H1 (cell line): ENCODE measurements around the gene ABTB1. TPM values are rescaled to one million over a fixed set of nuclear protein-coding genes. Genes with fewer than 3 reads are reported as not detected.

ENCODE experiments used
- CTCF ChIA-PET: fragments of 300-600 bp; sonication (Branson Sonifier 250); formaldehyde crosslinking; loops from one replicate; lab custom pipeline; 2021; ENCODE audit not compliant: partially characterized antibody; lab: Charles Lee
- POLR2A ChIA-PET: fragments of 300-600 bp; sonication (Branson Sonifier 250); formaldehyde crosslinking; loops from one replicate; lab custom pipeline; 2021; ENCODE audit warnings: inconsistent platforms; ENCODE audit not compliant: partially characterized antibody; lab: Charles Lee
- DNase-seq, 2 experiments: peaks; one replicate each; pipeline versions ENCODE4 v3.0.0 to v3.0.0-alpha.2; 2010 to 2022; ENCODE audit warnings: low spot score in 2 of 2, low read depth in 1 of 2, mixed read lengths in 1 of 2
- FAIRE-seq: peaks from 2 replicates; lab custom pipeline; 2011; peaks lifted over from hg19 to GRCh38; lab: Jason Lieb, UNC
- H2AFZ ChIP-seq: 2 replicates; pipeline ENCODE4 v1.8.1; 2012; ENCODE audit warnings: low read length, inconsistent platforms
- H2AK5ac ChIP-seq: 2 replicates; pipeline ENCODE4 v1.6.1; 2013; ENCODE audit warnings: low read depth, low read length
- H2BK120ac ChIP-seq: replicated peaks from 2 replicates; pipeline ENCODE3; 2013; ENCODE audit warnings: low read depth, low read length, inconsistent platforms
- H2BK12ac ChIP-seq: 2 replicates; pipeline ENCODE4 v1.6.1; 2013; ENCODE audit warnings: low read depth, low read length
- H2BK15ac ChIP-seq: 2 replicates; pipeline ENCODE4 v1.6.1; 2013; ENCODE audit warnings: low read length
- H2BK20ac ChIP-seq: 2 replicates; pipeline ENCODE4 v1.6.1; 2013; ENCODE audit warnings: low read length
- H2BK5ac ChIP-seq: 2 replicates; pipeline ENCODE4 v1.6.1; 2013; ENCODE audit warnings: low read depth, low read length
- H3K14ac ChIP-seq: 2 replicates; pipeline ENCODE4 v1.6.1; 2013; ENCODE audit warnings: inconsistent platforms; ENCODE audit not compliant: insufficient read length
- H3K18ac ChIP-seq: 2 replicates; pipeline ENCODE4 v1.6.1; 2013; ENCODE audit warnings: low read length; ENCODE audit errors: extremely low read depth
- H3K23ac ChIP-seq: 2 replicates; pipeline ENCODE4 v1.6.1; 2013; ENCODE audit warnings: inconsistent platforms; ENCODE audit not compliant: insufficient read length
- H3K23me2 ChIP-seq: 2 replicates; pipeline ENCODE4 v1.6.1; 2013; ENCODE audit warnings: low read depth, low read length
- H3K27ac ChIP-seq: 2 replicates; pipeline ENCODE4 v1.6.1; 2011; ENCODE audit warnings: low read depth, low read length, inconsistent platforms
- H3K27me3 ChIP-seq, 4 experiments: replicated peaks in 1 of 4; 1 replicate in 1 of 4; 2 replicates in 3 of 4; pipeline versions ENCODE4 v1.6.1 to v1.8.1; 2011 to 2013; ENCODE audit warnings: low read length in 3 of 4, mild to moderate bottlenecking in 3 of 4, inconsistent platforms in 2 of 4, mixed read lengths in 2 of 4, moderate library complexity in 1 of 4; ENCODE audit not compliant: control insufficient read depth in 3 of 4, insufficient read depth in 3 of 4; ENCODE audit errors: extremely low read depth in 1 of 4
- H3K36me3 ChIP-seq, 4 experiments: 2 replicates each; pipeline versions ENCODE4 v1.6.1 to v1.8.1; 2011 to 2013; ENCODE audit warnings: mild to moderate bottlenecking in 4 of 4, low read length in 3 of 4, moderate library complexity in 2 of 4, control low read depth in 1 of 4, inconsistent platforms in 1 of 4; ENCODE audit not compliant: insufficient read depth in 4 of 4, control insufficient read depth in 2 of 4
- H3K4ac ChIP-seq: replicated peaks from 2 replicates; pipeline ENCODE3; 2013; ENCODE audit warnings: low read length, low read depth, mixed read lengths, inconsistent platforms; ENCODE audit not compliant: insufficient read length
- H3K4me1 ChIP-seq, 4 experiments: replicated peaks in 1 of 4; 1 replicate in 1 of 4; 2 replicates in 3 of 4; pipeline versions ENCODE4 v1.6.1 to v1.8.1; 2011 to 2013; ENCODE audit warnings: low read length in 3 of 4, inconsistent platforms in 2 of 4, mixed read lengths in 1 of 4; ENCODE audit not compliant: insufficient read depth in 4 of 4, control insufficient read depth in 3 of 4
- H3K4me2 ChIP-seq, 2 experiments: 2 replicates each; pipeline versions ENCODE4 v1.6.1 to v1.8.1; 2011 to 2013; ENCODE audit warnings: low read depth in 2 of 2, low read length in 2 of 2, control low read depth in 1 of 2, inconsistent platforms in 1 of 2, mild to moderate bottlenecking in 1 of 2; ENCODE audit not compliant: insufficient read depth in 1 of 2
- H3K4me3 ChIP-seq, 4 experiments: fragments of 200-600, 300-600 bp in 1 of 4; sonication (generic), shearing (Covaris generic), sonication (Bioruptor Twin) in 1 of 4; 2 replicates each; pipeline versions ENCODE4 v1.5.1 to v1.8.1; 2011 to 2016; ENCODE audit warnings: low read length in 4 of 4, low read depth in 3 of 4, control low read depth in 2 of 4, inconsistent platforms in 2 of 4, mild to moderate bottlenecking in 2 of 4, mixed read lengths in 1 of 4, moderate library complexity in 1 of 4; ENCODE audit not compliant: insufficient read depth in 2 of 4; ENCODE audit errors: extremely low read depth in 1 of 4
- H3K56ac ChIP-seq: replicated peaks from 2 replicates; pipeline ENCODE3; 2013; ENCODE audit warnings: low read depth, mild to moderate bottlenecking, mixed read lengths, low read length, inconsistent platforms; ENCODE audit not compliant: insufficient read length
- H3K79me1 ChIP-seq: 2 replicates; pipeline ENCODE4 v1.6.1; 2013; ENCODE audit warnings: low read depth, low read length, control low read depth
- H3K79me2 ChIP-seq, 2 experiments: 2 replicates each; pipeline versions ENCODE4 v1.6.1 to v1.8.1; 2012 to 2013; ENCODE audit warnings: low read length in 2 of 2, mild to moderate bottlenecking in 2 of 2, inconsistent platforms in 1 of 2; ENCODE audit not compliant: insufficient read depth in 2 of 2, control insufficient read depth in 1 of 2
- H3K9ac ChIP-seq, 4 experiments: replicated peaks in 1 of 4; 1 replicate in 1 of 4; 2 replicates in 3 of 4; pipeline versions ENCODE4 v1.6.1 to v1.8.1; 2011 to 2013; ENCODE audit warnings: low read depth in 3 of 4, low read length in 3 of 4, control low read depth in 2 of 4, mild to moderate bottlenecking in 2 of 4, moderate library complexity in 2 of 4, inconsistent platforms in 1 of 4; ENCODE audit errors: extremely low read depth in 1 of 4
- H3K9me3 ChIP-seq, 2 experiments: 2 replicates each; pipeline versions ENCODE4 v1.6.1 to v1.8.1; 2012 to 2013; ENCODE audit warnings: mild to moderate bottlenecking in 2 of 2, moderate library complexity in 2 of 2, control low read depth in 1 of 2, inconsistent platforms in 1 of 2, low read depth in 1 of 2, low read length in 1 of 2, mixed read lengths in 1 of 2; ENCODE audit not compliant: insufficient read depth in 2 of 2
- H4K20me1 ChIP-seq, 2 experiments: replicated peaks in 1 of 2; 2 replicates each; pipeline versions ENCODE3 to v1.8.1; 2011 to 2013; ENCODE audit warnings: inconsistent platforms in 2 of 2, low read length in 2 of 2, mild to moderate bottlenecking in 1 of 2; ENCODE audit not compliant: insufficient read depth in 2 of 2, control insufficient read depth in 1 of 2
- H4K5ac ChIP-seq: 2 replicates; pipeline ENCODE4 v1.6.1; 2013; ENCODE audit warnings: low read length, low read depth, mixed read lengths, inconsistent platforms; ENCODE audit not compliant: insufficient read length
- H4K8ac ChIP-seq: 2 replicates; pipeline ENCODE4 v1.8.0; 2013; ENCODE audit warnings: mild to moderate bottlenecking, moderate library complexity, low read length, inconsistent platforms; ENCODE audit not compliant: insufficient read depth; ENCODE audit errors: extremely low read depth
- H4K91ac ChIP-seq: replicated peaks from 2 replicates; pipeline ENCODE3; 2013; ENCODE audit warnings: low read length, mixed read lengths, inconsistent platforms; ENCODE audit not compliant: insufficient read length
- CHD2 ChIP-seq: IDR thresholded peaks from 2 replicates; pipeline ENCODE4 v1.6.1; 2012; ENCODE audit warnings: low read length, improper control_type of control experiment
- CTBP2 ChIP-seq: IDR thresholded peaks from 2 replicates; pipeline ENCODE4 v1.7.0; 2011; ENCODE audit warnings: borderline replicate concordance, mild to moderate bottlenecking, moderate library complexity, mixed read lengths, low read length; ENCODE audit not compliant: insufficient read depth, insufficient read length
- SRF ChIP-seq: IDR thresholded peaks from 2 replicates; pipeline ENCODE4 v1.6.1; 2011; ENCODE audit warnings: mild to moderate bottlenecking, low read depth, low read length, moderate library complexity
- TAF7 ChIP-seq: optimal IDR thresholded peaks from 2 replicates; pipeline ENCODE3; 2011; ENCODE audit warnings: low read depth, mild to moderate bottlenecking, inconsistent platforms, low read length, moderate library complexity, borderline replicate concordance
- YY1 ChIP-seq: IDR thresholded peaks from 2 replicates; pipeline ENCODE4 v1.6.1; 2011; ENCODE audit warnings: low read depth, mild to moderate bottlenecking, low read length
- WGBS, 2 experiments: shearing (Covaris generic) in 1 of 2; methylation state at CpG; one replicate each; pipeline versions ENCODE4 v1.1.6 to v1.1.7; 2013 to 2015; ENCODE audit warnings: low lambda C conversion rate in 2 of 2, mixed read lengths in 2 of 2, inconsistent platforms in 1 of 2, low coverage in 1 of 2, missing lambda C conversion rate in 1 of 2; ENCODE audit not compliant: insufficient replicate concordance in 2 of 2, insufficient coverage in 1 of 2, insufficient read length in 1 of 2; ENCODE audit errors: extremely low coverage in 1 of 2, missing lambda C conversion rate in 1 of 2; 5-methylcytosine and 5-hydroxymethylcytosine counted together
- polyA plus RNA-seq, 7 experiments: library from polyadenylated mRNA; depleted of rRNA in 3 of 7; stranded (reverse) in 5 of 7; unstranded in 2 of 7; fragments of >200 nt in 5 of 7; fragments of 200-250 nt in 2 of 7; gene quantifications; 1 replicate in 5 of 7; 2 replicates in 1 of 7; 4 replicates in 1 of 7; pipeline versions ENCODE4 v1.2.1 to v1.2.3, GENCODE V29; 2011 to 2013; ENCODE audit warnings: missing spikeins in 2 of 7, mixed read lengths in 2 of 7
- total RNA-seq: library from RNA; stranded (reverse); fragmentation: NEBNext Ultra II Directional; extraction: Animal tissue kit (Norgen Biotek cat#: 25700); gene quantifications from 2 replicates; pipeline ENCODE4 v1.2.1, GENCODE V29; 2021

Gene ABTB1
- total and polyA plus RNA-seq, 2 of the 8 experiments (the other 6 are each of a cell fraction or from before 2014, with no cell fraction given), result 7.1 to 9.4 TPM

DNA sequence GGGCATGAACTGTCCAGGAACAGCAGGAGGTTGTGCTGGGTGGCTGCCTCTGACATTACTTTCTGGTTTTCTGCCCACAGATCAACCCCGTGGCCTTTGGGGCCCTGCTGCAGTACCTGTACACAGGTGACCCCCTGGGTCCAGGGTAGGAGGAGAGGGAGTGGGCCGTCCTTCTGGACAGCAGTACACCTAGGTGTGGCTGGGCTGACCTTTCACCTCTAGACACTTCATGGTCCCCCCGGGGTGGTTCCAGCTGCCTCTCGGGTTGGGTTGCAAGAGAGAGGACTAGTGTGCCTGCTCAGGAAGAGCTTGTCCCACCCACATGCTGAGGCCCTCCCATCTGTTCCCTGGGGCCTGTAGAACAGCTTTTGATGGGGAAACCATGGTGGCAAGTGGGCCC, 3.7 kb downstream of the ABTB1 start:
- ChIA-PET POLR2A (interaction anchor here (1.4 kb wide), 1 partner anchor 78 kb away, joined by 5 read pairs; the partner anchor contains the start of gene MCM2), CTCF (interaction anchor here (0.6 to 9.6 kb wide), 3 partner anchors 16 to 155 kb away, joined by 3 to 172 read pairs (median 3); no protein-coding TSS in a partner anchor)
- Histone ChIP-seq H3K79me2 (no peaks in the 10 kb centered on the region), H4K8ac (no peak overlapping the region), H2AFZ (no peak overlapping the region), H2BK12ac (no peak overlapping the region), H3K23me2 (peaks cover 12% of the 10 kb centered on the region; the same call in 1 of the 2 replicates), H3K56ac (no peak overlapping the region), H2BK120ac (no peak overlapping the region), H2BK15ac (no peak overlapping the region), H3K4ac (no peak overlapping the region), H3K27me3 (no peaks in the 10 kb centered on the region; a peak in 2 of 7 replicates), H3K18ac (no peak overlapping the region), H3K4me1 (peaks cover 0 to 14% (median 10%) of the 10 kb centered on the region in 4 experiments; a peak in 6 of 7 replicates), H3K9ac (no peak overlapping the region), H4K91ac (no peak overlapping the region), H2BK20ac (no peak overlapping the region), H3K27ac (no peak overlapping the region), H2BK5ac (no peak overlapping the region), H3K14ac (no peak overlapping the region), H3K23ac (no peak overlapping the region), H2AK5ac (no peak overlapping the region), H3K79me1 (no peaks in the 10 kb centered on the region), H3K4me2 (no peak overlapping the region), H4K20me1 (peaks cover 0 to 2% of the 10 kb centered on the region in 2 experiments), H3K9me3 (no peaks in the 10 kb centered on the region), H3K36me3 (no peaks in the 10 kb centered on the region), H4K5ac (no peak overlapping the region), H3K4me3 (no peak overlapping the region)
- FAIRE-seq (no peak), DNase-seq (peak in 1 of 2 experiments; percentile 38)
- WGBS, 2 experiments, result 80% methylated on average over 4 of the region's 4 CpGs; no CpG with 5 or more reads in 1 of the 2 experiments
- TF ChIP-seq YY1, result no peak
- no peak for TF ChIP-seq CHD2
- no peak for TF ChIP-seq SRF
- no peak for TF ChIP-seq CTBP2
- TF ChIP-seq TAF7, result no peak
